ENCODE data around the gene ALG12. TPM values are rescaled to one million over a fixed set of nuclear protein-coding genes. Genes with fewer than 3 reads are reported as not detected.

Gene ALG12
- total and polyA plus RNA-seq, 2 of the 13 experiments (the other 11 are each of a cell fraction or from before 2014, with no cell fraction given): 7.8 to 15.8 TPM

DNA sequence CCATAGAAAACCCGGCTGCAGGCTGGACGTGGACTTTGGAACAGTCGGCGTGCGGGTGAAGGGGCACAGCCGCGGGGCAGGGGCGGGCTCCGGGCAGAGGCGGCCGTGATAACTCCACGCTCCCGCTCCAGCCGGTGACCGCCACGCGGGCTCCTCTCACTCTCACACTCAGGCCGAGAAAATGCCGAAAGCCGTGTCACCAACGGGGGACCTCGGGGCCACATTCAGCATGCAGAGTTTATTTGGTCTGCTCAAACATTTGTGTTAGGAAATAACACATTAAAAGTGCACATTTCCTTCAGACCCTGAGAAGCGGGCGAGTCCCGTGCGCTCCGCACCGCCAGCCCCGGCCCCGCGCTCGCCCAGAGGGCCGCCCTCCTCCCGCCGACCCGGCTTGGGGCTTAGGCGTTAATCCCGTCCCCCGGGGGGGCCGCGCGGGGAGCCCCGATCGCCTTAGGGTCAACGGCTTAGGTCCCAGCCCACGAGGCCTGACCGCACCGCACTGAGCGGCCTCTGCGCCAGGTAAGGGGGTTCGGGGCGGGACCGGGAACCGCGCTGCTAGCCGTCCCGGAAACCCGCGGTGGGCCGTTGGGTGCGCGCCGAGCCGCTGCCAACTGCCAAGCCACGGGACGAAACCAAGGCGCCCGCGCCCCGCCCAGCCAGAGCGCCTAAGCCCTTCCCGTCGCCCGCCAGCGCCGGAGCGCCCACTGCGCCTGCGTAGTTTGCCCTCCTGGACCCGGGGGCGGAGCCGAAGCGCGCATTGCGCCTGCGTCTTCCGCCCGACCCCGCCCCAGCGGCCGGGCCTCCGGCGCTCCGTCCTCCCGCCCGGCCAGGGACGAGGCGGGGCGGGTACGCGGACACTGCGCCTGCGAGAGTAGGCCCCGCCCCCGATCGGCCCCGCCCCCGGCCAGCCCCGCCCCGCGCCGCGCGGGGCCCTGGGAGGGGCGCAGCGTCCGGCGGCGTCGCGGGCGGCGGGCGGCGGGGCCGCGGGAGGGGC, 65.0 kb downstream of the ALG12 start, which contains the start of gene ZBED4 (continued):
- TF ChIP-seq, protein P1, sequence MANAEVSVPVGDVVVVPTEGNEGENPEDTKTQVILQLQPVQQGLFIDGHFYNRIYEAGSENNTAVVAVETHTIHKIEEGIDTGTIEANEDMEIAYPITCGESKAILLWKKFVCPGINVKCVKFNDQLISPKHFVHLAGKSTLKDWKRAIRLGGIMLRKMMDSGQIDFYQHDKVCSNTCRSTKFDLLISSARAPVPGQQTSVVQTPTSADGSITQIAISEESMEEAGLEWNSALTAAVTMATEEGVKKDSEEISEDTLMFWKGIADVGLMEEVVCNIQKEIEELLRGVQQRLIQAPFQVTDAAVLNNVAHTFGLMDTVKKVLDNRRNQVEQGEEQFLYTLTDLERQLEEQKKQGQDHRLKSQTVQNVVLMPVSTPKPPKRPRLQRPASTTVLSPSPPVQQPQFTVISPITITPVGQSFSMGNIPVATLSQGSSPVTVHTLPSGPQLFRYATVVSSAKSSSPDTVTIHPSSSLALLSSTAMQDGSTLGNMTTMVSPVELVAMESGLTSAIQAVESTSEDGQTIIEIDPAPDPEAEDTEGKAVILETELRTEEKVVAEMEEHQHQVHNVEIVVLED (CRISPR knock-in tag; IDR thresholded peaks at IDR 0.05; ENCODE audit: borderline replicate concordance): peak; percentile 67; the same call in 1 of the 2 replicates
- TF ChIP-seq KDM2A (CRISPR knock-in tag; IDR thresholded peaks at IDR 0.05; ENCODE audit: borderline replicate concordance, low read depth) (peak; percentile 90), ZNF143 (CRISPR knock-in tag; IDR thresholded peaks at IDR 0.05) (0 out of 2 replicates have a peak, but pooled peaks have one; percentile 33), CC2D1A (CRISPR knock-in tag; IDR thresholded peaks at IDR 0.05) (no peak), NFE2 (CRISPR knock-in tag; IDR thresholded peaks at IDR 0.05) (no peak), GPN1 (CRISPR knock-in tag; IDR thresholded peaks at IDR 0.05; ENCODE audit: borderline replicate concordance) (0 out of 2 replicates have a peak, but pooled peaks have one; percentile 31), CEBPG (CRISPR knock-in tag; IDR thresholded peaks at IDR 0.05) (no peak), ADNP (CRISPR knock-in tag; IDR thresholded peaks at IDR 0.05) (no peak), SMAD1 (CRISPR knock-in tag; IDR thresholded peaks at IDR 0.05; ENCODE audit: borderline replicate concordance, low read depth) (peak; percentile 19; the same call in 1 of the 2 replicates), POLR2G (IDR thresholded peaks at IDR 0.05; ENCODE audit: low read depth, low read length) (peak; percentile 93), SETDB1 (CRISPR knock-in tag; IDR thresholded peaks at IDR 0.05; ENCODE audit: borderline replicate concordance) (no peak), HNRNPUL1 (IDR thresholded peaks at IDR 0.05; ENCODE audit: low read depth, low read length) (no peak; the same call in 1 of the 2 replicates), ZNF501 (CRISPR knock-in tag; IDR thresholded peaks at IDR 0.05) (peak; percentile 88), TRIM24 (CRISPR knock-in tag; IDR thresholded peaks at IDR 0.05) (no peak), ZNF746 (CRISPR knock-in tag; IDR thresholded peaks at IDR 0.05) (peak; percentile 51), RBAK (CRISPR knock-in tag; IDR thresholded peaks at IDR 0.05) (no peak), JUND (CRISPR knock-in tag; IDR thresholded peaks at IDR 0.05) (no peak), KLF6 (CRISPR knock-in tag; IDR thresholded peaks at IDR 0.05) (peak; percentile 67; the same call in 1 of the 2 replicates), REL (CRISPR knock-in tag; conservative IDR thresholded peaks at IDR 0.05) (no peak), SUZ12 (IDR thresholded peaks at IDR 0.05; ENCODE audit: low read depth, low read length) (no peak)
- TF ChIP-seq, protein P2, sequence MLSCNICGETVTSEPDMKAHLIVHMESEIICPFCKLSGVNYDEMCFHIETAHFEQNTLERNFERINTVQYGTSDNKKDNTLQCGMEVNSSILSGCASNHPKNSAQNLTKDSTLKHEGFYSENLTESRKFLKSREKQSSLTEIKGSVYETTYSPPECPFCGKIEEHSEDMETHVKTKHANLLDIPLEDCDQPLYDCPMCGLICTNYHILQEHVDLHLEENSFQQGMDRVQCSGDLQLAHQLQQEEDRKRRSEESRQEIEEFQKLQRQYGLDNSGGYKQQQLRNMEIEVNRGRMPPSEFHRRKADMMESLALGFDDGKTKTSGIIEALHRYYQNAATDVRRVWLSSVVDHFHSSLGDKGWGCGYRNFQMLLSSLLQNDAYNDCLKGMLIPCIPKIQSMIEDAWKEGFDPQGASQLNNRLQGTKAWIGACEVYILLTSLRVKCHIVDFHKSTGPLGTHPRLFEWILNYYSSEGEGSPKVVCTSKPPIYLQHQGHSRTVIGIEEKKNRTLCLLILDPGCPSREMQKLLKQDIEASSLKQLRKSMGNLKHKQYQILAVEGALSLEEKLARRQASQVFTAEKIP (CRISPR knock-in tag; IDR thresholded peaks at IDR 0.05; ENCODE audit: borderline replicate concordance): no peak
- TF ChIP-seq, protein P3, sequence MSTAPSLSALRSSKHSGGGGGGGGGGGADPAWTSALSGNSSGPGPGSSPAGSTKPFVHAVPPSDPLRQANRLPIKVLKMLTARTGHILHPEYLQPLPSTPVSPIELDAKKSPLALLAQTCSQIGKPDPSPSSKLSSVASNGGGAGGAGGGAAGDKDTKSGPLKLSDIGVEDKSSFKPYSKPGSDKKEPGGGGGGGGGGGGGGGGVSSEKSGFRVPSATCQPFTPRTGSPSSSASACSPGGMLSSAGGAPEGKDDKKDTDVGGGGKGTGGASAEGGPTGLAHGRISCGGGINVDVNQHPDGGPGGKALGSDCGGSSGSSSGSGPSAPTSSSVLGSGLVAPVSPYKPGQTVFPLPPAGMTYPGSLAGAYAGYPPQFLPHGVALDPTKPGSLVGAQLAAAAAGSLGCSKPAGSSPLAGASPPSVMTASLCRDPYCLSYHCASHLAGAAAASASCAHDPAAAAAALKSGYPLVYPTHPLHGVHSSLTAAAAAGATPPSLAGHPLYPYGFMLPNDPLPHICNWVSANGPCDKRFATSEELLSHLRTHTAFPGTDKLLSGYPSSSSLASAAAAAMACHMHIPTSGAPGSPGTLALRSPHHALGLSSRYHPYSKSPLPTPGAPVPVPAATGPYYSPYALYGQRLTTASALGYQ (CRISPR knock-in tag; IDR thresholded peaks at IDR 0.05): peak; percentile 73; the same call in 1 of the 2 replicates
- TF ChIP-seq, protein P4, sequence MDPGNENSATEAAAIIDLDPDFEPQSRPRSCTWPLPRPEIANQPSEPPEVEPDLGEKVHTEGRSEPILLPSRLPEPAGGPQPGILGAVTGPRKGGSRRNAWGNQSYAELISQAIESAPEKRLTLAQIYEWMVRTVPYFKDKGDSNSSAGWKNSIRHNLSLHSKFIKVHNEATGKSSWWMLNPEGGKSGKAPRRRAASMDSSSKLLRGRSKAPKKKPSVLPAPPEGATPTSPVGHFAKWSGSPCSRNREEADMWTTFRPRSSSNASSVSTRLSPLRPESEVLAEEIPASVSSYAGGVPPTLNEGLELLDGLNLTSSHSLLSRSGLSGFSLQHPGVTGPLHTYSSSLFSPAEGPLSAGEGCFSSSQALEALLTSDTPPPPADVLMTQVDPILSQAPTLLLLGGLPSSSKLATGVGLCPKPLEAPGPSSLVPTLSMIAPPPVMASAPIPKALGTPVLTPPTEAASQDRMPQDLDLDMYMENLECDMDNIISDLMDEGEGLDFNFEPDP (CRISPR knock-in tag; conservative IDR thresholded peaks at IDR 0.05): no peak
